Type B pancreatic cell (in vitro differentiated cells): ENCODE results near the gene DNAJC15. TPM values are rescaled to one million over a fixed set of nuclear protein-coding genes. Genes with fewer than 3 reads are reported as not detected.
"Not testable (repeated sequence)": the region's sequence is repeated elsewhere in the genome, so short reads cannot be mapped to it uniquely, and the experiment has no call there.

Experiments used
- DNase-seq: peaks from one replicate; pipeline ENCODE4 v3.0.0; 2021; ENCODE audit warnings: mixed read lengths; ENCODE audit not compliant: unreplicated experiment; ENCODE audit errors: extremely low spot score
- H3K27ac Mint-ChIP-seq: 2 replicates; pipeline ENCODE4 v1.8.0; 2021; ENCODE audit warnings: mild to moderate bottlenecking, mixed read lengths
- H3K27me3 Mint-ChIP-seq: 2 replicates; pipeline ENCODE4 v1.8.0; 2021; ENCODE audit warnings: mixed read lengths
- H3K36me3 Mint-ChIP-seq: 2 replicates; pipeline ENCODE4 v1.8.0; 2021; ENCODE audit warnings: mixed read lengths
- H3K4me1 Mint-ChIP-seq: one replicate; pipeline ENCODE4 v1.8.0; 2021; ENCODE audit warnings: mixed read lengths; ENCODE audit not compliant: unreplicated experiment
- H3K4me3 Mint-ChIP-seq: 2 replicates; pipeline ENCODE4 v1.8.0; 2021; ENCODE audit warnings: mild to moderate bottlenecking, mixed read lengths
- H3K9me3 Mint-ChIP-seq: 2 replicates; pipeline ENCODE4 v1.8.0; 2021; ENCODE audit warnings: mixed read lengths
- CTCF ChIP-seq: fragments of 200-600 bp; sonication (generic); conservative IDR thresholded peaks from 2 replicates; pipeline ENCODE4 v1.5.0; 2021; ENCODE audit warnings: antibody characterized with exemption, mild to moderate bottlenecking
- total RNA-seq: library from RNA; stranded (reverse); gene quantifications from 2 replicates; pipeline ENCODE4 v1.2.1, GENCODE V29; 2021; ENCODE audit warnings: low replicate concordance

Gene DNAJC15
- total RNA-seq, 1 donor from 2014 or later, result 19.7 TPM

GRCh38 chr13:43046259-43046658 is 22.9 kb downstream of the DNAJC15 start:
- Mint-ChIP-seq H3K27ac (peak overlapping the region; percentile 91), H3K27me3 (no peaks in the 10 kb centered on the region), H3K9me3 (peaks cover 5% of the 10 kb centered on the region), H3K4me3 (peak overlapping the region; percentile 29), H3K4me1 (peaks cover 25% of the 10 kb centered on the region), H3K36me3 (peaks cover 34% of the 10 kb centered on the region)
- no peak for DNase-seq
- TF ChIP-seq CTCF, result no peak

- Mint-ChIP-seq H3K36me3 (peaks cover 31% of the 10 kb centered on the region), H3K4me3 (no peak overlapping the region), H3K27ac (no peak overlapping the region), H3K9me3 (peaks cover 6% of the 10 kb centered on the region), H3K27me3 (no peaks in the 10 kb centered on the region), H3K4me1 (peaks cover 23% of the 10 kb centered on the region)
- no peak for DNase-seq
- TF ChIP-seq CTCF, result no peak
These were observed 31.7 kb downstream of the DNAJC15 start for GRCh38 chr13:43054803-43055802.

- Mint-ChIP-seq H3K4me3 (peak overlapping the region; percentile 71), H3K27ac (peak overlapping the region; percentile 89), H3K9me3 (peaks cover 23% of the 10 kb centered on the region), H3K36me3 (peaks cover 47% of the 10 kb centered on the region), H3K4me1 (peaks cover 44% of the 10 kb centered on the region), H3K27me3 (no peaks in the 10 kb centered on the region)
- no peak for TF ChIP-seq CTCF
- no peak for DNase-seq
These were observed 34.4 kb downstream of the DNAJC15 start for GRCh38 chr13:43057653-43058317.

GRCh38 chr13:43058318-43058674 is 34.9 kb downstream of the DNAJC15 start:
- Mint-ChIP-seq H3K9me3 (peaks cover 23% of the 10 kb centered on the region), H3K27me3 (no peaks in the 10 kb centered on the region), H3K36me3 (peaks cover 47% of the 10 kb centered on the region), H3K27ac (peak overlapping the region; percentile 89), H3K4me3 (peak overlapping the region; percentile 71), H3K4me1 (peaks cover 44% of the 10 kb centered on the region)
- no peak for TF ChIP-seq CTCF
- DNase-seq, result no peak

- DNase-seq, result no peak
- Mint-ChIP-seq H3K9me3 (peaks cover 23% of the 10 kb centered on the region), H3K27ac (peak overlapping the region; percentile 89), H3K4me3 (peak overlapping the region; percentile 71), H3K4me1 (peaks cover 48% of the 10 kb centered on the region), H3K27me3 (no peaks in the 10 kb centered on the region), H3K36me3 (peaks cover 51% of the 10 kb centered on the region)
- TF ChIP-seq CTCF, result no peak
These were observed 35.4 kb downstream of the DNAJC15 start for GRCh38 chr13:43058831-43059230.

GRCh38 chr13:43059779-43060178 is 36.4 kb downstream of the DNAJC15 start:
- peaks cover 56% of the 10 kb centered on the region for H3K36me3 Mint-ChIP-seq
- H3K4me1 Mint-ChIP-seq, result peaks cover 56% of the 10 kb centered on the region
- not testable (repeated sequence) for H3K27me3 Mint-ChIP-seq, DNase-seq
- H3K9me3 Mint-ChIP-seq, result peaks cover 23% of the 10 kb centered on the region
- peak overlapping the region; percentile 88 for H3K27ac Mint-ChIP-seq
- H3K4me3 Mint-ChIP-seq, result peak overlapping the region; percentile 58

GRCh38 chr13:43060806-43061205 is 37.4 kb downstream of the DNAJC15 start:
- H3K9me3 Mint-ChIP-seq, result peaks cover 23% of the 10 kb centered on the region
- H3K4me3 Mint-ChIP-seq, result peak overlapping the region; percentile 11
- H3K27me3 Mint-ChIP-seq, DNase-seq: not testable (repeated sequence)
- H3K36me3 Mint-ChIP-seq, result peaks cover 58% of the 10 kb centered on the region
- peaks cover 56% of the 10 kb centered on the region for H3K4me1 Mint-ChIP-seq
- H3K27ac Mint-ChIP-seq, result peak overlapping the region; percentile 75
